ENCODE results near the gene PAQR8.

Gene PAQR8

GRCh38 chr6:52352239-52353018 lies 9.5 kb upstream of the PAQR8 start:
- peak; percentile 20 for DNase-seq

DNA sequence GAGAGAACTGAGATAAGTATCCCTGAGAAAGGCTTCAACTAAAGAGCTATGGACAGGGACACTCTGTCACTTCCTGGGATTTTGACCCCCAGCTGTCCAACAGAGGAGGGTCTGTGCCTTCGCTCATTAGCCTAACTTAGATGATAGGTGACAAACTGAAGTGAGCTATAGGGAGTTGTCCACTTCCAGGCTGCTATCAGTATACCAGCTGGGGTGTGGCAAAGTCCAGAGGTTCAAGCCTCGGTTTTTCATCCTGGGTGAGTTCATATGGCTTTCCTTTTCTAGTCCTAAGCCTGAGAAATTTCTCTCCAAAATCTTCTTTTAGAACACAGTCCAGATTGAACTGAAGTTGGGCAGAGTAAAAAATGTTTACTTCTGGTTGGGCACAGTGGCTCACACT lies 5.9 kb upstream of the PAQR8 start:
- no peak for DNase-seq

GRCh38 chr6:52359403-52359802 lies 2.5 kb upstream of the PAQR8 start:
- no peak for DNase-seq

- DNase-seq = no peak
These were observed 1.9 kb upstream of the PAQR8 start for GRCh38 chr6:52360028-52360427.

- no peak for DNase-seq
These were observed 1.1 kb upstream of the PAQR8 start for GRCh38 chr6:52360601-52361413.

DNA sequence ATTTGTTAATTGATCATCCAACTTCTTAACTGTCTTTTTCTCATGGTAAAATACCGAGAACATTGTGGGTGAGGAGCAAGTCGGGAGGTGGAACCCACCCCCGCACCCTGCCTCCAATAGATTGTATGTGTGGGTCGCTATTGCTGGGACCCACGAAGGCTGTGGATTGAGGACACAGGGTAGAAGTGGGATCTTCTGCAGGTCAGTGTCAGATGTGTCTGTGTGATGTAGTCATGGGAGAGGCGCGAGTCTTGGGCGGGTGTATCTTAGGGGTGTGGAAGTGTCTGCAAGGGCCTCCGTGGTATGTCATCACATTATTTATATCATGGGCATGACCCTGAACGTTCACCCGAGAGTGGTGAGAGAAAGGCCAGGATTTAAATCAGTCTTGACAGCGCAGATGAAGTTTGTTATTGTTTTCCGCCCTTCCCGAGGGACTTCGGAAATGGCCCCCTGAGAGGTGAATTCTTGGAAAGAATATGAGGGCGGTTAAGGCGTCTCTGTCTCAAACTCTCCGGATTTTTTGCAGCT lies 472 bp upstream of the PAQR8 start:
- no peak for DNase-seq

- DNase-seq = no peak
These were observed 684 bp downstream of the PAQR8 start for GRCh38 chr6:52362443-52363227.

DNA sequence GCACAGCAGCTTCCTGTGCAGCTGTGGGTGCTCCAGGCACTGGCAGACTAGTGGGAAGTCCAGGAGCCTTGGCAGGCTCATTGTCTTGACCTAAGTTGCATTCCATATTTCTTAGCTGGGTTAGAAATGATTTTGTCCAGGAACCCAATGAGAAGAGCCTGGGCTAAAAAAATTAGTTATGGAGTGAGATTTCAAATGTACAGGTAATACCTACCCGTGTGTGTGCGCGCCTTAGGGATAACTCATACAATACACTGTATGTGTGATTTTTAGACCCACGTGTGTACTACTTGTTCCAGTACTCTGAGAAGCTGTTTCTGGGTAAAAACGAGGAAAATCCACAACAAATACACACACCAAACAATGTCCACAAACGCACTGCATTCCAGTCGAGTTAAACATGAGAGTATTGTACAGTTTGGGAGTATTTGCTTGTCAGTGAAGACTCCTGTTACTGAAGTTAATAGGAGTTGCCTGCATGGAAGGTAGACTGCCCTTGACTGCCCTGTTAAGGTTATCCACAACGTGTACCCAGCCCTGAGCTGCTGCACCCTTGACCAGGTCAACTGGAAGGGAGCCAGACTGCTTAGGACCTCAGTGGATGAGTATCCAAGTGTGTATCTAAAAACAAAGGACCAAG lies 1.4 kb downstream of the PAQR8 start:
- no peak for DNase-seq

DNA sequence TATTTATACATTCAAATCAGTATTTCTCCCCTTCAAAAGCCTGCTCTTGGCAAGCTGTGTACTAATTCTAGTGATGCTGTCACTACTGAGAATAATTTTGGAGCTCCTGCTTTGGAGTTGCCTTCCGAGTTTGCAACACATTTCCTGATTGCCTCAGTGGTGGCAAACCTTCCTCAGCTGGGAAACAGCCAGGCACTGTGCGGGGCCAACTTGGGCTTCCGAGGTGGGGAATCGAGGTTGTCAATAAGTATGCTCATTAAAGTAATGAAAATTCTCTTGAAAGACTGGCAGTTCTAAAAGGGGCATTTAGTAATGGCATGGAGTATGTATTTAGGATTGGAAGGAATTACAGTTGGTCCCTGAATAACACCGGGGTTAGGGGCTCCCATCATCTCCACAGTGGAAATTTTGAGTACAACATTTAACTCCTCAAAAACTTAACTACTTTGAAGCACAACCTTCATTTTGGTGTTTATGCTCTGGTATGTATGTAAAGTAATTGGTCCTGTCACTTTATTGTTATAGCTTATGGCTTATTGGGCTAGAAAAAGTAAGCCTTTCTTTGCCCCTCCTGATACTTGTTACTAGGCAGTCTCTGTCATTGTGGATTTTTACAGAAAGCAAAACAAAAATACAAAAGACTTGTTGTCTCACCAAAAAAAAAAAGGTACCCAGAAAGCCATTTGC lies 2.7 kb downstream of the PAQR8 start:
- DNase-seq = no peak

GRCh38 chr6:52365317-52365716 lies 3.4 kb downstream of the PAQR8 start:
- DNase-seq = no peak

GRCh38 chr6:52365866-52366540 lies 4.1 kb downstream of the PAQR8 start:
- no peak for DNase-seq

DNA sequence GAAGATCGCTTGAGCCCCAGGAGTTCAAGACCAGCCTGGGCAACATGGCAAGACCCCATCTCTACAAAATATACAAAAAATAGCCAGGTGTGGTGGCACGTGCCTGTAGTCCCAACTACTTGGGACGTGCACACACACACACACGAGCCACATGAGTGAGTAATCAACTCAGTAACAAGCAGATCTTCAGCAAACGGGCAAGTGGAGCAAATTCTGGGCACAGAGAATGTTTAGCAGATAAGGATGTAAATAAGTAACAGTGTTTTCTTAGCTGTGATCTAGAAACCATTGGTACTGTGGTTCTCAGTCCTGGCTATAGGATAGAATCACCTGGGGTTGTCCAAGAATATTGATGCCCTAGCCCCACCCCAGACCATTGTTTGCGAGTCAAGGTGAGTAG lies 6.1 kb downstream of the PAQR8 start:
- DNase-seq = no peak

- no peak for DNase-seq
These were observed 7.3 kb downstream of the PAQR8 start for GRCh38 chr6:52369234-52369633.

DNA sequence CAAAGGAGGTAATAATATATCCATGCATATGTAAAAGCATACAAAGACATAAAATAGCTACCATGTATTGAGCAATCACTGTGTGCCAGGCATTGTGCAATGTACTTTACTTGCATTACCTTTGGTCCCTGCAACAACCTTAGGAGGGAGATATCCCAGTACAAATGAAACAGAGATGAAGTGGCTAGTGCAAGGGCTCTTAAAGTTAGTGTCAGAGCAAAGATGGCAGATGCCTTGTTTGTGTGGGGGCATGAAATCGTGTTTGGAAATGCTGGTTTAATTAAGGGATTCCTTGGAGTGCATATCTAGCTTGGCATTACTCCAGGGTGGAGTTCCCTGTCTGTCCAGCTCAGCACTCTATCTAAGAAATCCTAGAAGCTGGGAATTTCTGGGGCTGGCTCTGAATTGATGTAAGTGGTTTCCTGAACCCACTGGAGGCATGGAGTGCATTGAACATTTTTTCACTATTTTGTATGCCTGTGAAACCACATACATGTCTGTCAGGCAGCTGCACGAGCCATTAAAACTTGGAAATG lies 9.8 kb downstream of the PAQR8 start:
- DNase-seq = no peak

DNA sequence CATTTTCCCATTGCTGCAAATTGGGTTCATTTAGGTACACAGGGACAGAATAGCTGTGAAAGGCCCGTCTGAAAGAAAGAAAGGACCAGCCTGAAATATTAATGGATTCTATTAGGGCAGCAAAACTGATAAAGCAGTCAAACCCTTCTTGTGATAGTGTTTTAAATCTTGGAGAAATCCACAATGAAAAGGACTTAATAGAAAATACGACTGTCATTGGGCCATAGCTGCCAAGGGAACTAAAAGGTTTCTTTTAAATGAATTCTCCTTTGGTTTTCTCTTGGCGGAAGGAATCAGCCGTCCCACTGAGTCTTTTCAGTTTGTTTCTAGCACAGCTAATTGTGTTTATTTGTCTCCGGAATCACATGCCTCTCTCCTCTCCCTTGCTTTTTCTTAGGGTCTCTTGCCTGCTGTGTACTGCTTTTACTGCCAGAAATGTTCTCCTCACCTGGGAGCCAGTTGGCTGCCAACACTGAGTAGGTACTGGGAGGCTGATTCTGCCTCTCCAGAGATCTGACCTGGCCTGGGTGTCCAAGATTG lies 11.3 kb downstream of the PAQR8 start:
- DNase-seq = no peak

DNA sequence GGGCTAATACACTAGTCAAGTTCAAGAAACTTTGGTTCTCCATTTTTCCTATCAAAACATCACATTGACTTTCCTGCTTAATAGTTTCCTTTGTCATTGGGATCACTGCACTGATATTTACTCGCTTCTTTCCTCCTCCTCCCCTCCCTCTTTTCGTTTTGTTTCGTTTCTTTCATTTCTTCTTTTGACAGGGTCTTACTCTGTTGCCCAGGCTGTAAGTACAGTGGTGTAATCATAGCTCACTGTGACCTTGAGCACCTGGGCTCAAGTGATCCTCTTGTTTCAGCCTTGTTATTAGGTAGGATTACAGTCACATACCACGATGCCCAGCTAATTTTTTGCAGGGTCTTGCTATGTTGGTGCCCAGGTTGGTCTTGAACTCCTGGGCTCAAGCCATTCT lies 12.3 kb downstream of the PAQR8 start:
- DNase-seq = no peak

DNA sequence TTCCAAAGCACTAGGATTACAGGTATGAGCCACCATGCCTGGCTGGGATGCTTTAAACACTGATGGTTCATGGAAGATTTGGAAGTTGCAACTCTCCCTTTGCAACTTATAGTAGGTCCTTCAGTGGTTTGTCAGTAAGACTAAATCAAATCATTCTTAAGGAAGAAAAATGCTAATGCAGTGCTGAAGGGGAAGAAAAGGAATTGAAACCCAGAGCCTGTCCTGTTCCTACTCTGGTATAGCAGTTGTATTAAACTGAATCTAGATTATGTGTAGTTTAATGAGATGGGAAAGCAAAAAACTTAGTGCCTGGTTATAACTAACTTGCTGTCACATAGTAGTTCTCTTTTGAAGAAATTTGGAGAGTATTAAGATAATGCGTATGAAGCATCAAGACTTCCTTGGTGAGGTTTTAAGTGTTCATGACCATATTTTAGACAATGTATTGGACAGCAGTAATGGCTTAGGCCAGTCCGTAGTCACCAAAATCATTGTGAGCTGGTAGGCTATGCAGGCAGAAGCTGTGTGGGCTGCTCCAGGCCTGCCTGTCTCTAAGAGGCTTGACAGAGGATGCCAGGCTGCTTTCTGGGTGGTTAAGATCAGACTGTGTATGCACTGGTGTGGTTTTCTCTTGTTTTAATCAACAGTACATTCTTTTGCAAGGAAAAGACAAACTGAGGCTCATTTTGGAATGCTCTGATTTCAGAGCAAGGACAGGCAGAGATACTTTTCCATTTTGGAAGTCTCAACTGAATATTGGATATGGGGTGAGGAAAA lies 14.0 kb downstream of the PAQR8 start:
- no peak for DNase-seq

- no peak for DNase-seq
These were observed 14.8 kb downstream of the PAQR8 start for GRCh38 chr6:52376763-52377162.

GRCh38 chr6:52377538-52378221 lies 15.7 kb downstream of the PAQR8 start:
- DNase-seq = no peak

DNA sequence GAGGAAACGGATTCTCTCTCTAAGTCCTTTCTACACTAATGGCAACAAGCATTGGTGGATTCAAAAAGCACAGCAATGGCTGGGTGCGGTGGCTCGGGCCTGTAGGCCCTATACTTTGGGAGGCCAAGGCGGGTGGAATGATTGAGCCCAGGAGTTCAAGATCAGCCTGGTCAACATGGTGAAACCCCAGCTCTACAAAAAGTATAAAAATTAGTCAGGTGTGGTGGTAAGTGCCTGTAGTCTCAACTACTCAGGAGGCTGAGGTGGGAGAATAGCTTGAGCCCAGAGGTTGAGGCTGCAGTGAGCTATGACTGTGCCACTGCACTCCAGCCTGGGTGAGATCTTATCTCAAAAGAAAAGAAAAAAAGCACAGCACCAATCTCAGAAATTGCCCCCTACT lies 19.3 kb downstream of the PAQR8 start:
- no peak for DNase-seq
